Measurements from ENCODE around the gene CKAP4.

CKAP4 gene

DNA sequence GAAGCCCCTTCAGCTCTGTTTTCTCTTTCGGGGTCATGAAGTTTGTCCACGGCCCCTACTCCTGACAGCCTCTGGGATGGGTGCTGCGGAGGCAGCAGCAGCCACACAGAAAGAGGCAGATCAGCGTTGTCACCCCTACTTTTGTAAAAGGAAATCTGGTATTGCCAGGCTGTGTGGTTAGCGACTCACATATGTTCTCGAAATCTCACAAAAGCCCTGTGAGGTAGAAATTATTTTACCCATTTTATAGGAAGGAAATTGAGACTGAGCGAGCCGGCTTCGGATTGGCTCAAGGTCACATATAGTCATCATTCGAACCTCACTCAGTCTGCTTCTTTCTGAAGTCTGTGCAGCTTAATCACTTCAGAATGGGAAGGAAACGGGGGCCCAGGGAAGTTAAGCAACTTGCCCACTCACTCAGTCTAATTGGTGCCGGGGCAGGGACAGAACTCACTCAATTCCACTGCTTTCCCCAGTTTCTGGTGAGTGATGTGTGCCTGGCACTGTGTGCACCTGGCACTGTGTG, 1.1 kb upstream of the CKAP4 start:
- no peak for TF ChIP-seq CTCF (conservative IDR thresholded peaks at IDR 0.05)
- H3K27ac ChIP-seq: peak overlapping the region; percentile 87

DNA sequence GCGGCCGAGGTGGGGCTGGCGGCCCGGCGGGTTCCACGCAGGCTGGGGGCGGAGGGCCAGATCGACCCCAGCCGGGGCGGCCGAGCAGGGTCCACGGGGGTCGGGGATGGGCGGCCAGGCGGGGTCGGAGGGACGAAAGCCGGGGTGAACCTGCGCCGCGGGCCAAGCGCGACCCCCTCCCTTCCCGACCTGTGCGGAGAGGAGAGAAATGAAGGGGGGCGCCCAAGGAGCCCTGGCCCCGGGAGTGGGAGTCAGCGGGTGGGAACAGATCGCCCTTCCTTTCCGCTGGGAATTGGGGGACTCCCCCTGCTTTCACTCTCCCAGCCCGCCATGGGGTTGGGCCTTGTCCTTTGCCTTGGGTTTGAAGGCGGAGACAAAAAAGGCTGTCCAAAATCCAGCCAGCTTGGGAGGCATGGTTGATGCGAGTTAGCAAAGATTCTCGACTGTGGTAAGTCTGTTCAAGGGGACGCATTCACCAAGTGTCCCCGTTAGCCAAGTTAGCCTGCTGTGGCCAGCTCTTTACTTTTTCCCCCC, 559 bp upstream of the CKAP4 start:
- no peak for TF ChIP-seq CTCF (conservative IDR thresholded peaks at IDR 0.05)
- peak overlapping the region; percentile 87 for H3K27ac ChIP-seq

DNA sequence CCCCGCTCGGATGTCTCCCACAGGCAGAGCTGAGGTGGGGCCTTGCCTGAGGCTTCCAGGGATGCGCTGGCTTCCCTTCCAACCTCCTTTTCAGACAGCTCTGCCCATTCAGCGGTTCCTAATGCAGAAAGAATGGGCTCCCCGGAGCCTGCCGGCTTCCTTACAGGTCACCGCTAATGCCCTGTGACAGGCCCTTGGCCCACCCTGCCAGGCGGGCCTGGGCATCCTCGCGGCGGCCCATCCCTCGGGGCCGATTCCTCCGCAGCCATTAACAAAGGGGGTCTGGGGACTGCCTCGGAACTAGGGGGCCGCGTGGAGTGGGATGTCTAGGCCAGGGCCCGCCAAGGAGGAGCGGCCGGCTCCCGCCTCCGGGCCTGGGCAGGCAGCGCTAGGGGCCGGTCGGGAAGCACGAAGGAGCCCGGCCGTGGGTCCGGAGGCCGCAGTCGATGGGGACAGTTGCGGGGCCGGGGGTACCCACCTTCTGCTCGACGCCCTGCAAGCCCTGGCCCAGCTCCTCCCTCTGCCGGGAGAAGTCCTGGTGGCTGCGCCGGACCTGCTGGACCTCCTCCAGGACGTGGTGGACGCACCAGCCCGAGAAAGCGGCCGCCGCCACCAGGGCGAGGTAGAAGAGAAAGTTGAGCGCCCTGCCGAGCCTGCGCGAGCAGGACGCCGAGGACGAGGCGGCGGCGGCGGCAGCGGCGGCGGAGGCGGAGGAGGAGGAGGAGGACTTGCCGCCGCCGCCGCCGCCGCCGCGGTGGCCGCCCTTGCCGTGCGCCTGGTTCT, 738 bp downstream of the CKAP4 start:
- TF ChIP-seq CTCF (conservative IDR thresholded peaks at IDR 0.05): 0 out of 2 replicates have a peak, but pooled peaks have one; percentile 7
- peak overlapping the region; percentile 87 for H3K27ac ChIP-seq

DNA sequence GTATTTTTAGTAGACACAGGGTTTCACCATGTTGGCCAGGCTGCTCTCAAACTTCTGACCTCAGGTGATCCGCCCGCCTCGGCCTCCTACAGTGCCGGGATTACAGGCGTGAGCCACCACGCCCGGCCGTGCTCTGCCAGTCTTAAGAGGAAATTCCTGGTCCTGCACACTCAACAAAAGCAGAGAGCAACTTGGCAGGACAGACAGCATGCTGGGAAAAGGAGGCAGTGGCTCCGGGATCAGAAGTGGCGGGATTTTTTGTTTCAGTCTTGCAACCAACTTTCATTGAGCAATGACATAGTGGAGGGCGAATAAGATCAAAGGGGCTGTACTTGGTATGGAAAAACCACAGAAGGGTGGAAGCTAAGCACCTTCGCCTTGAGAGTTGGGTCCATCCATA, 2.1 kb downstream of the CKAP4 start:
- TF ChIP-seq CTCF (conservative IDR thresholded peaks at IDR 0.05): no peak
- no peak overlapping the region for H3K27ac ChIP-seq

DNA sequence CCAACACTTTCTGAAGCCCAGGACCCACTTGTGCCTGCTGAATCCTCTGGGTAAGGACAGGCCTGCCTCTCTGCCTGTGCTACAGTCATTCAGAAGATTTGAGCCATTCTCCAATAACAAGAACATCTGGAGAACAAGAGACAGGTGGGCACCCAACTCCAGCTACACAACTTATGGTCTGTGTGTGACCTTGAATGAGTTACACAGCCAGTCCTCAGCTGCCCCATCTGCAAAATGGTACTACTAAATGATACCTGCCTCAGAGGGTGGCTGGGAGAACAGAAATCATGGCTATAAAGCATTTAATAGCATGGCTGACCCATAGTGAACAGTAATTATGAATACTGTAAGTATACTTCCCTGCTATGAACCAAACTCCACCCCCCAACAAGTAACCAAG, 4.2 kb downstream of the CKAP4 start:
- no peak for TF ChIP-seq CTCF (conservative IDR thresholded peaks at IDR 0.05)
- no peak overlapping the region for H3K27ac ChIP-seq

GRCh38 chr12:106240821-106241220, 7.0 kb downstream of the CKAP4 start:
- H3K27ac ChIP-seq: peak overlapping the region; percentile 62
- no peak for TF ChIP-seq CTCF (conservative IDR thresholded peaks at IDR 0.05)

DNA sequence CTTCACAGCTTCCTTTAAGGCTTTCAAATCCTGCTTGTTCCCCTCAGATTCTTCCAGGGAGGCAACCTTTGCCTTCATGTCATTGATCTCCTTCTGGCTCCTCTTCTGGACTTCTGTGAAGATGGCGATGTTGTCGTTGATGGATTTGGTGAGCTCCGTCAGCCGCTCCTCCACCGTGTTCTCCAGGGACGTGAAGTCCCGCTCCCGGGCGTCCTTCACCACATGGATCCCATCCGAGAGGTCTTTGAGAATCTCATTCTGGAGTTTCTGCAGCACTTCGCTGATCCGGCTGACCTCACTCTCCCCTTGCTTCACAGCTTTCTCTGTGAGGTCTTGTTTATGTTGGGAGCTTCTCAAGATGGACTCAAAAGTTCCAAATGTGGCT, 7.9 kb downstream of the CKAP4 start:
- peak overlapping the region; percentile 62; the same call in 1 of the 2 replicates for H3K27ac ChIP-seq
- no peak for TF ChIP-seq CTCF (conservative IDR thresholded peaks at IDR 0.05)

All from VCaP (cell line).